NK-92 (cell line): ENCODE measurements around the gene ROBO1.

Experiments
- DNase-seq: peaks from one replicate; lab custom pipeline; 2025; ENCODE audit not compliant: unreplicated experiment; lab: John Stamatoyannopoulos, UW

Gene ROBO1

GRCh38 chr3:79019924-79020173, 747.9 kb downstream of the ROBO1 start:
- DNase-seq: no peak

- DNase-seq: no peak
These were observed 748.5 kb downstream of the ROBO1 start for GRCh38 chr3:79019137-79019923.

GRCh38 chr3:79018671-79019136, 749.1 kb downstream of the ROBO1 start:
- no peak for DNase-seq

GRCh38 chr3:79018265-79018664, 749.5 kb downstream of the ROBO1 start:
- DNase-seq: no peak

- DNase-seq: no peak
These were observed 751.0 kb downstream of the ROBO1 start for GRCh38 chr3:79016587-79017376.

GRCh38 chr3:79015854-79016253, 751.9 kb downstream of the ROBO1 start:
- no peak for DNase-seq

- no peak for DNase-seq
These were observed 754.8 kb downstream of the ROBO1 start for GRCh38 chr3:79012946-79013362.

- DNase-seq: no peak
These were observed 755.3 kb downstream of the ROBO1 start for GRCh38 chr3:79012530-79012913.

- no peak for DNase-seq
These were observed 755.8 kb downstream of the ROBO1 start for GRCh38 chr3:79011821-79012529.

GRCh38 chr3:79009861-79010260, 757.9 kb downstream of the ROBO1 start:
- no peak for DNase-seq

- no peak for DNase-seq
These were observed 761.7 kb downstream of the ROBO1 start for GRCh38 chr3:79006077-79006476.

- no peak for DNase-seq
These were observed 762.7 kb downstream of the ROBO1 start for GRCh38 chr3:79005084-79005483.

GRCh38 chr3:79003994-79004393, 763.8 kb downstream of the ROBO1 start:
- DNase-seq: no peak

GRCh38 chr3:79002465-79003372, 765.1 kb downstream of the ROBO1 start:
- DNase-seq: no peak

- no peak for DNase-seq
These were observed 766.5 kb downstream of the ROBO1 start for GRCh38 chr3:79001255-79001654.

- no peak for DNase-seq
These were observed 768.7 kb downstream of the ROBO1 start for GRCh38 chr3:78999139-78999538.

- no peak for DNase-seq
These were observed 772.7 kb downstream of the ROBO1 start for GRCh38 chr3:78995087-78995486.

GRCh38 chr3:78994174-78995027, 773.4 kb downstream of the ROBO1 start:
- DNase-seq: no peak

- no peak for DNase-seq
These were observed 774.4 kb downstream of the ROBO1 start for GRCh38 chr3:78993375-78993774.

GRCh38 chr3:78992830-78993229, 775.0 kb downstream of the ROBO1 start:
- DNase-seq: no peak
